IMR-90 (cell line): ENCODE measurements around the gene ABCE1. TPM values are rescaled to one million over a fixed set of nuclear protein-coding genes. Genes with fewer than 3 reads are reported as not detected.

Experiments used
- ATAC-seq: fragments of 200-7000 bp; cut with Tn5 transposase; 2 replicates; pipeline ENCODE4 v1.9.1; 2020; ENCODE audit warnings: low read depth, mild to moderate bottlenecking, moderate library complexity
- BruUV-seq: library from RNA; stranded (reverse); fragments of 400-500 nt; replicated peaks from 2 replicates; lab custom pipeline; 2021; lab: Mats Ljungman, UMichigan
- CTCF ChIA-PET: fragments of 300-600 bp; formaldehyde crosslinking; extraction: SDS; loops from one replicate; lab custom pipeline; 2021; ENCODE audit warnings: antibody characterized with exemption; lab: Yijun Ruan, JAX
- POLR2A ChIA-PET: fragments of 300-600 bp; sonication (Branson Sonifier 250); formaldehyde crosslinking; loops from one replicate; lab custom pipeline; 2022; ENCODE audit warnings: antibody characterized with exemption; ENCODE audit not compliant: unreplicated experiment; lab: Charles Lee
- DNase-seq: peaks from one replicate; pipeline ENCODE4 v3.0.0; 2013
- H2AFZ ChIP-seq: replicated peaks from 2 replicates; pipeline ENCODE3; 2013; ENCODE audit warnings: low read length, mild to moderate bottlenecking; ENCODE audit not compliant: poor library complexity
- H2AK5ac ChIP-seq: 2 replicates; pipeline ENCODE4 v1.6.1; 2013; ENCODE audit warnings: low read depth, low read length, inconsistent platforms
- H2AK9ac ChIP-seq: replicated peaks from 2 replicates; pipeline ENCODE3; 2013; ENCODE audit warnings: mild to moderate bottlenecking, low read depth, low read length, moderate library complexity; ENCODE audit not compliant: poor library complexity
- H2BK120ac ChIP-seq: 2 replicates; pipeline ENCODE4 v1.6.1; 2013; ENCODE audit warnings: low read depth, low read length, inconsistent platforms
- H2BK15ac ChIP-seq: 3 replicates; pipeline ENCODE4 v1.6.1; 2013; ENCODE audit warnings: low read depth, low read length, inconsistent platforms
- H2BK20ac ChIP-seq: 2 replicates; pipeline ENCODE4 v1.6.1; 2013; ENCODE audit warnings: low read depth, mild to moderate bottlenecking, inconsistent platforms, low read length, moderate library complexity
- H2BK5ac ChIP-seq: 2 replicates; pipeline ENCODE4 v1.6.1; 2013; ENCODE audit warnings: mild to moderate bottlenecking, low read depth, low read length, inconsistent platforms; ENCODE audit not compliant: poor library complexity, severe bottlenecking
- H3K14ac ChIP-seq: replicated peaks from 2 replicates; pipeline ENCODE4 v1.6.1; 2013; ENCODE audit warnings: low read depth, low read length, inconsistent platforms
- H3K18ac ChIP-seq: 2 replicates; pipeline ENCODE4 v1.6.1; 2013; ENCODE audit warnings: low read depth, low read length, control low read depth
- H3K23ac ChIP-seq: 2 replicates; pipeline ENCODE4 v1.6.1; 2013; ENCODE audit warnings: low read depth, low read length, inconsistent platforms
- H3K27ac ChIP-seq: 2 replicates; pipeline ENCODE4 v1.5.1; 2013; ENCODE audit warnings: mild to moderate bottlenecking, control low read depth, low read length; ENCODE audit not compliant: insufficient read depth
- H3K27me3 ChIP-seq: 2 replicates; pipeline ENCODE4 v1.6.1; 2013; ENCODE audit warnings: low read length; ENCODE audit not compliant: control insufficient read depth, insufficient read depth
- H3K36me3 ChIP-seq: 2 replicates; pipeline ENCODE4 v1.6.1; 2013; ENCODE audit warnings: low read length, mixed read lengths; ENCODE audit not compliant: control insufficient read depth, insufficient read depth
- H3K4ac ChIP-seq: 2 replicates; pipeline ENCODE4 v1.6.1; 2013; ENCODE audit warnings: low read depth, low read length, inconsistent platforms
- H3K4me1 ChIP-seq: 2 replicates; pipeline ENCODE4 v1.6.1; 2013; ENCODE audit warnings: low read length, mixed read lengths; ENCODE audit not compliant: control insufficient read depth, insufficient read depth
- H3K4me2 ChIP-seq: 2 replicates; pipeline ENCODE4 v1.6.1; 2013; ENCODE audit warnings: low read depth, mild to moderate bottlenecking, control low read depth, low read length, moderate library complexity
- H3K4me3 ChIP-seq: 2 replicates; pipeline ENCODE4 v1.5.1; 2013; ENCODE audit warnings: low read depth, mild to moderate bottlenecking, control low read depth, low read length, moderate library complexity; ENCODE audit not compliant: insufficient read depth
- H3K56ac ChIP-seq: 2 replicates; pipeline ENCODE4 v1.6.1; 2013; ENCODE audit warnings: low read length, inconsistent platforms; ENCODE audit not compliant: insufficient read depth; ENCODE audit errors: extremely low read depth
- H3K79me1 ChIP-seq, 2 experiments: 2 replicates each; pipeline ENCODE4 v1.6.1; 2013; ENCODE audit warnings: low read length in 2 of 2, inconsistent platforms in 1 of 2, low read depth in 1 of 2
- H3K9ac ChIP-seq: 2 replicates; pipeline ENCODE4 v1.6.1; 2013; ENCODE audit warnings: low read depth, low read length, control low read depth
- H3K9me1 ChIP-seq: 2 replicates; pipeline ENCODE4 v1.6.1; 2013; ENCODE audit warnings: low read length, inconsistent platforms; ENCODE audit not compliant: insufficient read depth
- H3K9me3 ChIP-seq: 2 replicates; pipeline ENCODE4 v1.6.1; 2013; ENCODE audit warnings: low read length; ENCODE audit not compliant: control insufficient read depth, insufficient read depth
- H4K20me1 ChIP-seq: 2 replicates; pipeline ENCODE4 v1.6.1; 2013; ENCODE audit warnings: low read length, inconsistent platforms; ENCODE audit not compliant: insufficient read depth
- H4K5ac ChIP-seq: 2 replicates; pipeline ENCODE4 v1.6.1; 2013; ENCODE audit warnings: mild to moderate bottlenecking, low read depth, low read length, control low read depth
- H4K8ac ChIP-seq, 2 experiments: 2 replicates each; pipeline ENCODE4 v1.6.1; 2013; ENCODE audit warnings: low read depth in 2 of 2, low read length in 2 of 2, control low read depth in 1 of 2, inconsistent platforms in 1 of 2
- H4K91ac ChIP-seq: 2 replicates; pipeline ENCODE4 v1.6.1; 2013; ENCODE audit warnings: low read depth, low read length, inconsistent platforms; ENCODE audit not compliant: insufficient read depth
- CHD1 ChIP-seq: IDR thresholded peaks from 2 replicates; pipeline ENCODE4 v1.6.1; 2012; ENCODE audit warnings: low read depth, low read length, improper control_type of control experiment
- ELK1 ChIP-seq: fragments of 150-350 bp; IDR thresholded peaks from 2 replicates; pipeline ENCODE4 v1.6.1; 2016; ENCODE audit warnings: low read depth, mild to moderate bottlenecking, low read length, moderate library complexity, borderline replicate concordance
- FOS ChIP-seq: fragments of 150-350 bp; IDR thresholded peaks from 2 replicates; pipeline ENCODE4 v1.6.1; 2016; ENCODE audit warnings: low read depth, low read length
- MAFK ChIP-seq: IDR thresholded peaks from 2 replicates; pipeline ENCODE4 v1.6.1; 2012; ENCODE audit warnings: low read depth, low read length, improper control_type of control experiment
- MAZ ChIP-seq: IDR thresholded peaks from 2 replicates; pipeline ENCODE4 v1.6.1; 2012; ENCODE audit warnings: low read depth, mild to moderate bottlenecking, low read length, improper control_type of control experiment, moderate library complexity, borderline replicate concordance
- POLR2A ChIP-seq: IDR thresholded peaks from 2 replicates; pipeline ENCODE4 v1.6.1; 2012; ENCODE audit warnings: mild to moderate bottlenecking, low read depth, low read length
- RCOR1 ChIP-seq: IDR thresholded peaks from 2 replicates; pipeline ENCODE4 v1.6.1; 2012; ENCODE audit warnings: mild to moderate bottlenecking, low read length, improper control_type of control experiment; ENCODE audit not compliant: insufficient replicate concordance
- RFX5 ChIP-seq: IDR thresholded peaks from 2 replicates; pipeline ENCODE4 v1.8.0; 2012; ENCODE audit warnings: low read depth, mild to moderate bottlenecking, low read length, moderate library complexity
- WGBS, 2 experiments: methylation state at CpG; one replicate each; pipeline versions ENCODE4 v1.1.5 to v1.1.7; 2013; ENCODE audit warnings: missing lambda C conversion rate in 2 of 2; ENCODE audit not compliant: insufficient read length in 1 of 2; ENCODE audit errors: extremely low coverage in 2 of 2; 5-methylcytosine and 5-hydroxymethylcytosine counted together
- dilution Hi-C: fragments of 300-500 bp; cut with HindIII; formaldehyde crosslinking; loops from one replicate; pipeline ENCODE4 v1.14.3; 2018; ENCODE audit warnings: low sequenced_read_pairs; ENCODE audit not compliant: unreplicated experiment
- in situ Hi-C: fragments of 300-500 bp; cut with MboI; formaldehyde crosslinking; loops from 3 replicates; pipeline ENCODE4 v1.14.3; 2019; ENCODE audit warnings: low sequenced_read_pairs, inconsistent platforms, mixed read lengths
- intact Hi-C: fragments of 100-400 bp; cut with micrococcal nuclease; formaldehyde crosslinking; loops from 2 replicates; pipeline ENCODE4 v1.10.0; 2022
- polyA plus RNA-seq, 3 experiments: library from polyadenylated mRNA; depleted of rRNA; stranded (reverse); fragments of >200 nt; gene quantifications; 2 replicates each; pipeline ENCODE4 v1.2.3, GENCODE V29; 2012; ENCODE audit warnings: low replicate concordance in 1 of 3
- total RNA-seq: library from RNA; depleted of rRNA; stranded (reverse); fragments of >200 nt; gene quantifications from 2 replicates; pipeline ENCODE4 v1.2.3, GENCODE V29; 2012

The ABCE1 gene
- total and polyA plus RNA-seq, 2 of the 4 experiments (the other 2 are of a cell fraction), result 54.5 to 219 TPM

DNA sequence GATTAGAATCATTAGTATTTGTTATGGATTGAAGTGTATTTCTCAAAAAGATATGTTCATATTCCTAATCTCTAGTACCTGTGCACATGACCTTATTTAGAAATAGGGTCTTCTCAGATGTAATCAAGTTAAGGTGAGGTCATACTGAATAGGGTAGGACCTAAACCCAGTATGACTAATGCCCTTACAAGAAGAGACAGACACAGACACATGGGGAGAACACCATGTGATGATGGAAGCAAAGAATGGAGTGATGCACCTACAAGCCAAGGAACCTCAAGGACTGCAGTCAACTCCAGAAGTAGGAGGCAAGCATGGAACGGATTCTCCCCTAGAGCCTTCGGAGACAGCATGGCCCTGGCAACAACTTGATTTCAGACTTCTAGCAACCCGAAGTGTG is 50.9 kb downstream of the ABCE1 start:
- no peak overlapping the region for H4K5ac ChIP-seq
- H3K4me3 ChIP-seq, result no peak overlapping the region
- H2AK9ac ChIP-seq, result no peak overlapping the region
- ChIA-PET CTCF (no interaction called here), POLR2A (no interaction called here)
- no peak overlapping the region for H2AK5ac ChIP-seq
- no peak overlapping the region for H2AFZ ChIP-seq
- no peak overlapping the region for H4K91ac ChIP-seq
- H2BK20ac ChIP-seq, result no peak overlapping the region
- no peak overlapping the region for H3K56ac ChIP-seq
- DNase-seq (no peak), ATAC-seq (no peak)
- H3K18ac ChIP-seq, result no peak overlapping the region
- dilution Hi-C loops (no loop called here), in situ Hi-C loops (no loop called here), intact Hi-C loops (loop anchor here (5.0 kb wide), 1 partner anchor 37 kb away; no protein-coding TSS in a partner anchor)
- H4K20me1 ChIP-seq, result no peaks in the 10 kb centered on the region
- H3K4ac ChIP-seq, result no peak overlapping the region
- H2BK120ac ChIP-seq, result no peak overlapping the region
- H2BK5ac ChIP-seq, result no peak overlapping the region
- no peaks in the 10 kb centered on the region for H3K27me3 ChIP-seq
- no CpG with 5 or more reads among the region's 3 CpGs for WGBS, 2 experiments
- H3K27ac ChIP-seq, result no peak overlapping the region
- H3K9me1 ChIP-seq, result no peaks in the 10 kb centered on the region
- H3K9ac ChIP-seq, result no peak overlapping the region
- no TSS peak for BruUV-seq
- no peaks in the 10 kb centered on the region for H3K4me1 ChIP-seq
- peaks cover 22% of the 10 kb centered on the region for H3K36me3 ChIP-seq
- no peak overlapping the region for H3K14ac ChIP-seq
- H4K8ac ChIP-seq, result no peak overlapping the region
- no peak overlapping the region for H3K23ac ChIP-seq
- no peaks in the 10 kb centered on the region for H3K9me3 ChIP-seq
- TF ChIP-seq CHD1 (no peak), MAZ (no peak), RFX5 (no peak), MAFK (no peak), POLR2A (no peak), RCOR1 (no peak), ELK1 (no peak), FOS (no peak)
- H2BK15ac ChIP-seq, result no peak overlapping the region
- H3K4me2 ChIP-seq, result no peak overlapping the region
- peaks cover 3% of the 10 kb centered on the region in 2 experiments; a peak in 3 of 4 replicates for H3K79me1 ChIP-seq
